ENCODE measurements around the gene HHATL. TPM values are rescaled to one million over a fixed set of nuclear protein-coding genes. Genes with fewer than 3 reads are reported as not detected.

Gene HHATL
- total RNA-seq, 2 donors from 2014 or later, result not detected

DNA sequence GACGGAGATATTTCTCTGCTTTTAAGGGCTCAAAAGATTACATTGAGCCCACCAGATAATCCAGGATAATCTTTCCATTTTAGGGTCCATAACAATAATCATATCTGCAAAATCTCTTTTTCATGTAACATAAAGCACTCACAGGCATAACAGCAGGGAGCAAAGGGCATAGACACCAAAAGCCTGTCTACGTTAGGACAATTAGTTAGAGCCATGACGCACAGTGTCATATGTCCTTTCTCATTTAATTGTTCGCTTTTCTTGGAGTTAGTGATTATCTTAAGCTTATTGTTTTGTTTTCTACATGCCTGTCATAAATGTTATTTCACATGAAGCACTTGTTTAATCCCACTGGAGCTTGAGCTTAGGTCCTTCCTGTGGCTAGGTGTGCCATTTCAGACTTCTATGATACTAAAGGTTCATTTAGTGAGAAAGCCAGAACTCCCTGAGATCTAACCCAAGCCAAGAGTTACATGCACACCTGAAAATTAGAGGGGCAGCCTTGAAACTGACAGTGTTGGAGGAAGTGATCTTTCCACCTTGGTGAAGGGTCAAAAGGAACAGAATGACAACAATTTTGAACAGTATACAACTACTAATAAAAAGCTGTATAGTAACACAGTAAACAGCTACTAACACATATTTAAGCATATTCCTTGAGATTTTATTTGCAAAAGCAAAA, 11.7 kb upstream of the HHATL start:
- Mint-ChIP-seq H3K9me3 (no peaks in the 10 kb centered on the region), H3K36me3 (ENCODE audit: insufficient read depth in 2 of 2) (no peaks in the 10 kb centered on the region), H3K27me3 (ENCODE audit: low read depth) (no peaks in the 10 kb centered on the region), H3K27ac (no peak overlapping the region), H3K4me3 (no peak overlapping the region), H3K4me1 (ENCODE audit: low read depth) (no peaks in the 10 kb centered on the region)
- DNase-seq, result no peak
- no peak for ATAC-seq (replicated peaks in 1 of 2)

GRCh38 chr3:42713747-42714146, 11.1 kb upstream of the HHATL start:
- Mint-ChIP-seq H3K9me3 (no peaks in the 10 kb centered on the region), H3K4me3 (no peak overlapping the region), H3K36me3 (ENCODE audit: insufficient read depth in 2 of 2) (no peaks in the 10 kb centered on the region), H3K27ac (no peak overlapping the region), H3K27me3 (ENCODE audit: low read depth) (no peaks in the 10 kb centered on the region), H3K4me1 (ENCODE audit: low read depth) (no peaks in the 10 kb centered on the region)
- DNase-seq (no peak), ATAC-seq (replicated peaks in 1 of 2) (no peak)

DNA sequence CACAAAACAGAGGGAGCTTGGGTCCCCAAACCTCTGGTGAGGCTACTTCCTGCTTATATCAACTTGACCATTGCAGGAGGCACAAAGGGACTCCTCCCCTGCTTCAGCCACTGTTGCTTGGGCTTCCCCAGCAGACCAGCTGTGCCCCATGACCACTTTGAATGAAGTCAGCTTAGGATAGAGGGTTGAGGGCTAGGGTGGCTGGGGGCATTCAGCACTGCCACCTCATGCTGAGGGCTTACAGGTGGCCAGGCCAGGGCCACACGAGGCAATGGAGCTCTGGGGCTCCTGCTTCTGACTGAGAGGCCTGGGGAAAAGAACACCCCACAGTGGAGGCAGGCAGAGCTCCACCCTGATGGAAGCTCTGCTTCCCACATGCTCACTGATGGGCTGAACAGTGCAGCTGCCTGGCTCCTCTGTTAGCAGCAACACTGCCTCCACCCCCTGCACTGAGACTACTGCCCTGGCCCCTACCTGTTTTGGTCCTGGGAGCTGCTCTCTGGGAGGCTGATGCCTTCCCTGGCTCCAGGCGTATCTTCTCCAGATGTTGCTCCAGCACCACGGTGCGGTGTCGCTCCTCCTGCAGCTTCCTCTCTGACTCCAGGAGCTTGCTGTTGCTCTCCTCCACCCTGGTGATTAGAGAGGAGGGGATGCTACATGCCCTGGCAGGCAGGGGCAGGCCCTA, 10.2 kb upstream of the HHATL start:
- no peak overlapping the region for H3K4me3 Mint-ChIP-seq
- ATAC-seq (replicated peaks in 1 of 2) (no peak), DNase-seq (no peak)
- no peaks in the 10 kb centered on the region for H3K9me3 Mint-ChIP-seq
- H3K27ac Mint-ChIP-seq, result no peak overlapping the region
- H3K4me1 Mint-ChIP-seq (ENCODE audit: low read depth), result no peaks in the 10 kb centered on the region
- no peaks in the 10 kb centered on the region for H3K36me3 Mint-ChIP-seq (ENCODE audit: insufficient read depth in 2 of 2)
- no peaks in the 10 kb centered on the region for H3K27me3 Mint-ChIP-seq (ENCODE audit: low read depth)

- Mint-ChIP-seq H3K4me1 (ENCODE audit: low read depth) (no peaks in the 10 kb centered on the region), H3K27ac (no peak overlapping the region), H3K27me3 (ENCODE audit: low read depth) (no peaks in the 10 kb centered on the region), H3K4me3 (no peak overlapping the region), H3K36me3 (ENCODE audit: insufficient read depth in 2 of 2) (no peaks in the 10 kb centered on the region), H3K9me3 (no peaks in the 10 kb centered on the region)
- no peak for ATAC-seq (replicated peaks in 1 of 2)
- no peak for DNase-seq
Observed at GRCh38 chr3:42712344-42712648, 9.7 kb upstream of the HHATL start.

DNA sequence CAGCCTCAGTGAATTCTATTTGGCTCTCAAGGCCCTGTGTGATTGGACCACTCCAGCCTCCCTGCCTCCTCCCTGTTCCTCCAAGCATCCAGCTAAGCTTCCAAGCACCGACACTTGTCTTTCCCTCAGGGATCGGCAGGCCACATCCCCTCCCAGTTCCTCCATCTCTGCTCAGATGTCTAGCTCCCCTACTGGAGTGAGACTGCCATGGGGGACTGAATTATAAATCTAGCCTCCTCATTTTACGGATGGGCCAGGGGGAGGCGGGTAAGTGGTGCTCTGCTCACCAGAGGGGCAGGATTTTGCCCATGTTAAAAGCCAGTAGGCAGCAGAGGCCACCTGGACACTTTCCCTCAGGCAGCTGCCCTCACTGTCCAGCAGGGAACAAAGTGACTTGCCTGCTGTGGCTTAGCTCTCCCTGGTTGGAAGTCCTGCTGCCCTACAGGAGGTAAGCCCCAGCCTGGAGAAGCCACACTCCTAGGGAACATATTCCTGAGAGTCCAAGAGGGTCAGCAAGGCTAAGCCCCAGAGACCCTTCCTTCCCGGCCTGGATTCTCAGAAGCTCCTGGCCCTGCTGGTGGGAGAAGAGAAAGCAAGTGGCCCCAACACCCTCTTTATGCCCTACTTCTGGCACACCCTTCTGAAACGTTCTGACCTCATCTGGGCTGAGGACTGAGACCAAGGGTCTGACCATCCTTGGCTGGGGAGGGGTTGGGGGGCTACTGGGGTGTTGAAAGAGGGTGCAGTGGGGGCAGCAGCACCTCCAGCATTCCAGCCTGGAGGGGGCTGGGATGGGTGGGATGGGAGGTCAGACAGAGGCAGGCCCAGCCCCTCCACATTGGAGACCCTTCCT, 9.1 kb upstream of the HHATL start:
- H3K27ac Mint-ChIP-seq, result no peak overlapping the region
- no peak for DNase-seq
- no peak overlapping the region for H3K4me3 Mint-ChIP-seq

GRCh38 chr3:42710323-42711021, 7.9 kb upstream of the HHATL start:
- no peak for ATAC-seq (replicated peaks in 1 of 2)
- no peaks in the 10 kb centered on the region for H3K36me3 Mint-ChIP-seq (ENCODE audit: insufficient read depth in 2 of 2)

More for the DNA sequence above, 9.1 kb upstream of the HHATL start:
- no peaks in the 10 kb centered on the region for H3K27me3 Mint-ChIP-seq (ENCODE audit: low read depth)
- no peaks in the 10 kb centered on the region for H3K4me1 Mint-ChIP-seq (ENCODE audit: low read depth)
- no peaks in the 10 kb centered on the region for H3K36me3 Mint-ChIP-seq (ENCODE audit: insufficient read depth in 2 of 2)
- ATAC-seq (replicated peaks in 1 of 2), result no peak
- no peaks in the 10 kb centered on the region for H3K9me3 Mint-ChIP-seq

DNA sequence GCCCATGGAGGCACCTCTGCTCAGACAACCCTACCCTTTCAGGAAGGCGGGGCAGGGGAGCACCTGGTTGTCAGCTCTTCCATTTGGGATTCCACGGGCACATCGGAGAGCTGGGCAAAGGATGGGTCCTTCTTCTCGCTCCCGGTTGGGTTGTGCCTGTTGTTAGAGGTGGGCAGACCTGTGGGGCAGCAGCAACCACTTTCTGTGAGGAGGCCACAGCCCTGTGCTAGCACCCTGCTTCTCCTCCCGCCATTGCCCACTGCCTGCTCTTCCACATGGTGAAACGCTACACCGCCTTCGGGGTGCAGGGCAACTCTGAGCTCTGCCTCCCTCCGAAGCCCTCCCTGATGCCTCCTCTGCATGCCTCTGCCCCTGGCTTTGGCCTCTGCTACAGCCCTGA, 7.0 kb upstream of the HHATL start:
- ATAC-seq (replicated peaks in 1 of 2), result no peak
- no peak for DNase-seq
- H3K27ac Mint-ChIP-seq, result no peak overlapping the region
- no peaks in the 10 kb centered on the region for H3K4me1 Mint-ChIP-seq (ENCODE audit: low read depth)
- H3K36me3 Mint-ChIP-seq (ENCODE audit: insufficient read depth in 2 of 2), result no peaks in the 10 kb centered on the region
- H3K9me3 Mint-ChIP-seq, result no peaks in the 10 kb centered on the region
- H3K4me3 Mint-ChIP-seq, result no peak overlapping the region
- H3K27me3 Mint-ChIP-seq (ENCODE audit: low read depth), result no peaks in the 10 kb centered on the region

More at GRCh38 chr3:42710323-42711021, 7.9 kb upstream of the HHATL start:
- no peaks in the 10 kb centered on the region for H3K4me1 Mint-ChIP-seq (ENCODE audit: low read depth)
- no peak overlapping the region for H3K4me3 Mint-ChIP-seq
- no peak overlapping the region for H3K27ac Mint-ChIP-seq
- DNase-seq, result no peak
- no peaks in the 10 kb centered on the region for H3K9me3 Mint-ChIP-seq
- no peaks in the 10 kb centered on the region for H3K27me3 Mint-ChIP-seq (ENCODE audit: low read depth)

DNA sequence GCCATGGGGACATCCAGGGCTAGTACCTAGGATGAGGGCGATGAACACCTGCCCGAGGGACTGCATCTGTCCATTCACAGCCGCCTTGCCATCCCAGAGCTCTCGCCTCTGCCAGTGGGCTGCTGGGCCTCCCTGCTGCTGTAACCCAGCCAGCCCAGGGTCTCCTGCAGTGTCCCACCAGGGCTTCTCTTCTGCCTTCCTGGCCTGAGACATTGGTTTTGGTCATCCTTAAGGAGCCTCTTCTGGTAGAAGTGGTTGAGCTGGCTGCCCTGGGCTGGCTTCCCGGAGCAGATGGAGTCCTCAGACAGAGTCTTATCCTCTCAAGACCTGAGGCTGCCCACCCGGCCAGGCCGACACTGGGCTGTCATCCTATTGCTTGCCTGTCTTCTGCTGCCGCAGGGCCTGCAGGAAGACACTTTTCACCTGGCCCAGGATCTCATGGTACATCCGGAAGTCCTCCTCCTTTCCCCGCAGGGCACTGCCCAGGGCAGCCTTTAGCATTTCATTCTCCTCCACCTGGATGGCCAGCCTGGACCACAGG, 6.1 kb upstream of the HHATL start:
- H3K27ac Mint-ChIP-seq, result no peak overlapping the region
- no peak for ATAC-seq (replicated peaks in 1 of 2)
- H3K36me3 Mint-ChIP-seq (ENCODE audit: insufficient read depth in 2 of 2), result no peaks in the 10 kb centered on the region
- H3K27me3 Mint-ChIP-seq (ENCODE audit: low read depth), result no peaks in the 10 kb centered on the region
- H3K9me3 Mint-ChIP-seq, result no peaks in the 10 kb centered on the region
- no peaks in the 10 kb centered on the region for H3K4me1 Mint-ChIP-seq (ENCODE audit: low read depth)
- H3K4me3 Mint-ChIP-seq, result no peak overlapping the region
- DNase-seq, result no peak

DNA sequence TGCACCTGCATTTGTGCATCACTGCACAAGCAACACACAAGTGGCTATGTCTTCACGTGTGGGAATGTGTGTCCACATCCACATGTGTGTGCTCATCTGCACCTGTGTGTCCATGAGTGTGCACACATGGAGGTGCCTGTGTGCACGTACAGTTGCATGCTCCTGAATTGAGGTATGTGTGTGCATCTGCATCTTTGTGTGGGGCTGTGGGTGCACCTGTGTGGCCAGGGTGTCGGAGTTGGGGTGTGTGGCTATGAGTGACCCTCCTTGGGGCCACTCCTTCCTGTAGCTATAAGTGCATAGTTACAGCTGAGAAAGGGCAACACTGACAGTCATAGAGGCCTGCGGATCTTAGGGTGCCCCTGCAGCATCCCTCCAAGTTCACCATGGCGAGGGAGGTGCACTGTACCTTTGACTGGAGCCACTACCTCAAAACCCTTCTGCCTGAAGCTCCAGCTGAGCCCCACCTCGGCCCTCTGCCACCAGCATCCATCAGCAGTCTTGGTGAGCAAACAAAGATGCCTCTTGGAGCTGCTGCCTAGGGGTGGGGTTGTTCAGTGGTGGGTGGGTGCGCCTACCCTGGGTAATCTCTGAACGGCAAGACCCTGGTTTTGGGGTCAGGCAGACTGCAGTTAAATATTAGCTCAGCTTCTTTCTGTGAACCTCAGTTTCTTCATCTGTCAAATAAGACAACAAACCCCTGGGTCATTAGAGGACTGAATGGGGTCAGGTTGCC, 5.2 kb upstream of the HHATL start:
- no peak overlapping the region for H3K4me3 Mint-ChIP-seq
- H3K36me3 Mint-ChIP-seq (ENCODE audit: insufficient read depth in 2 of 2), result no peaks in the 10 kb centered on the region
- no peaks in the 10 kb centered on the region for H3K4me1 Mint-ChIP-seq (ENCODE audit: low read depth)
- DNase-seq (no peak), ATAC-seq (replicated peaks in 1 of 2) (no peak)
- no peaks in the 10 kb centered on the region for H3K9me3 Mint-ChIP-seq
- H3K27me3 Mint-ChIP-seq (ENCODE audit: low read depth), result no peaks in the 10 kb centered on the region
- H3K27ac Mint-ChIP-seq, result no peak overlapping the region

- Mint-ChIP-seq H3K9me3 (no peaks in the 10 kb centered on the region), H3K4me1 (ENCODE audit: low read depth) (no peaks in the 10 kb centered on the region), H3K27me3 (ENCODE audit: low read depth) (no peaks in the 10 kb centered on the region), H3K36me3 (ENCODE audit: insufficient read depth in 2 of 2) (no peaks in the 10 kb centered on the region), H3K27ac (no peak overlapping the region), H3K4me3 (no peak overlapping the region)
- DNase-seq, result no peak
- ATAC-seq (replicated peaks in 1 of 2), result no peak
Observed at GRCh38 chr3:42706721-42707619, 4.4 kb upstream of the HHATL start.

DNA sequence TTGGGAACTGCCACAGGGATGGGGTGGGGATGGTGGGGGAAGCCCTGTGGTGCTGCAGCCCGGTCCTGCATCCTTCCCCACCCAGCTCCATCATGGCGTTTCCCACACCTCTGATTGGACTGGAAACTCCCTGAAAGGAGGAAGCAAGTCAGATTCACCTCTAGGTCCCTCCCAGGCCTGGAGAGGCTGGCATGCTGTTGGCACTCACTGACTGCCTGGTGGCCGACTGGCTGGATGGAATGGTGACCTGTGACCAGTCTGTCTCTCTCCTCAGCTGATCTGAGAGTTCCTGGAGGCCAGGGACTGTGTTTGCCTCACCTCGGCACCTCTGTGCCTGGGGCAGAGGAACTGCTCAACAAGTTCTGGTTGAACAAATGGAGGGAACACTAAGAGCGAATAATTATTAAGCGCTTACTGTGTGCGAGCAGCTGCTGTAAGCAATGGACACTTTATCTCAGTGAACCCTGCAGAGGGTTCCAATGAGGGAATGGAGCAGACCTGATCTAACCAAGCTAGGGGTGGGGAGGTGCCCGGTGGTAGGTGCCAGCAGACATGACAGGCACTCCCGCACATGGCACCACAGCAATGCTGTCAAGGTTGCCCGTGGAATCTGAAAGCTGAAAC, 3.5 kb upstream of the HHATL start:
- peaks cover 5% of the 10 kb centered on the region for H3K27me3 Mint-ChIP-seq (ENCODE audit: low read depth)

More for the DNA sequence above, 3.5 kb upstream of the HHATL start:
- Mint-ChIP-seq H3K27ac (no peak overlapping the region), H3K9me3 (no peaks in the 10 kb centered on the region), H3K4me1 (ENCODE audit: low read depth) (peaks cover 5% of the 10 kb centered on the region), H3K4me3 (no peak overlapping the region), H3K36me3 (ENCODE audit: insufficient read depth in 2 of 2) (no peaks in the 10 kb centered on the region)
- DNase-seq (no peak), ATAC-seq (replicated peaks in 1 of 2) (no peak)

All from activated T-cell treated with anti-CD3 and anti-CD28 coated beads, Interleukin-2, amount 50 U/mL, for 72 hours (primary cell).